ENCODE results near the gene MIGA2. TPM values are rescaled to one million over a fixed set of nuclear protein-coding genes. Genes with fewer than 3 reads are reported as not detected.

The MIGA2 gene
- total RNA-seq, 1 experiment from 2014 or later: 34.8 TPM

GRCh38 chr9:129104051-129104450 lies 67.6 kb downstream of the MIGA2 start:
- no peaks in the 10 kb centered on the region for H3K27me3 ChIP-seq (replicated peaks; ENCODE audit: control insufficient read depth, insufficient read depth, low read length)
- no TSS peak for BruUV-seq (replicated peaks)
- Mint-ChIP-seq H3K4me3 (ENCODE audit: unreplicated experiment) (no peak overlapping the region), H3K36me3 (ENCODE audit: insufficient read depth, unreplicated experiment) (peaks cover 9% of the 10 kb centered on the region), H3K27me3 (ENCODE audit: insufficient read depth, unreplicated experiment) (no peaks in the 10 kb centered on the region), H3K4me1 (ENCODE audit: low read depth, unreplicated experiment) (peaks cover 13% of the 10 kb centered on the region), H3K9me3 (ENCODE audit: unreplicated experiment) (no peaks in the 10 kb centered on the region), H3K27ac (ENCODE audit: unreplicated experiment) (no peak overlapping the region)
- DNase-seq: no peak
- ChIA-PET CTCF (no interaction called here), POLR2A (interaction anchor here (0.6 to 1.4 kb wide), 2 partner anchors 12 to 23 kb away, joined by 3 to 8 read pairs; partner anchors contain the start of gene DOLPP1)
- intact Hi-C loops (cut with micrococcal nuclease; ENCODE audit: unreplicated experiment): no loop called here
- no peaks in the 10 kb centered on the region for H3K9me3 ChIP-seq
- no peaks in the 10 kb centered on the region for H3K36me3 ChIP-seq (ENCODE audit: control insufficient read depth, insufficient read depth, low read length)
- no peak overlapping the region for H3K4me3 ChIP-seq (ENCODE audit: low read depth, low read length)
- TF ChIP-seq CTCF (IDR thresholded peaks at IDR 0.05; ENCODE audit: insufficient read depth in 1 of 2, low read depth in 1 of 2, low read length in 1 of 2, severe bottlenecking in 1 of 2, unreplicated experiment in 1 of 2): no peak
- H3K4me1 ChIP-seq: peaks cover 8% of the 10 kb centered on the region

GRCh38 chr9:129105857-129106694 lies 69.7 kb downstream of the MIGA2 start:
- no peaks in the 10 kb centered on the region for H3K27me3 ChIP-seq (replicated peaks; ENCODE audit: control insufficient read depth, insufficient read depth, low read length)
- H3K27me3 Mint-ChIP-seq (ENCODE audit: insufficient read depth, unreplicated experiment): no peaks in the 10 kb centered on the region
- TF ChIP-seq CTCF (IDR thresholded peaks at IDR 0.05; ENCODE audit: insufficient read depth in 1 of 2, low read depth in 1 of 2, low read length in 1 of 2, severe bottlenecking in 1 of 2, unreplicated experiment in 1 of 2): no peak
- CTCF ChIA-PET: no interaction called here
- H3K36me3 Mint-ChIP-seq (ENCODE audit: insufficient read depth, unreplicated experiment): peaks cover 21% of the 10 kb centered on the region
- intact Hi-C loops (cut with micrococcal nuclease; ENCODE audit: unreplicated experiment): no loop called here
- no peak overlapping the region for H3K27ac Mint-ChIP-seq (ENCODE audit: unreplicated experiment)
- no peaks in the 10 kb centered on the region for H3K36me3 ChIP-seq (ENCODE audit: control insufficient read depth, insufficient read depth, low read length)
- POLR2A ChIA-PET: no interaction called here
- no TSS peak for BruUV-seq (replicated peaks)
- no peaks in the 10 kb centered on the region for H3K9me3 ChIP-seq
- peaks cover 22% of the 10 kb centered on the region for H3K4me1 Mint-ChIP-seq (ENCODE audit: low read depth, unreplicated experiment)
- H3K4me3 Mint-ChIP-seq (ENCODE audit: unreplicated experiment): no peak overlapping the region
- DNase-seq: no peak
- no peak overlapping the region for H3K4me3 ChIP-seq (ENCODE audit: low read depth, low read length)
- peaks cover 12% of the 10 kb centered on the region for H3K4me1 ChIP-seq
- H3K9me3 Mint-ChIP-seq (ENCODE audit: unreplicated experiment): no peaks in the 10 kb centered on the region

- ChIA-PET CTCF (no interaction called here), POLR2A (interaction anchor here (0.6 kb wide), 2 partner anchors 21 to 872 kb away, joined by 6 to 15 read pairs; no protein-coding TSS in a partner anchor)
- H3K27me3 Mint-ChIP-seq (ENCODE audit: insufficient read depth, unreplicated experiment): no peaks in the 10 kb centered on the region
- H3K27ac Mint-ChIP-seq (ENCODE audit: unreplicated experiment): no peak overlapping the region
- H3K27me3 ChIP-seq (replicated peaks; ENCODE audit: control insufficient read depth, insufficient read depth, low read length): no peaks in the 10 kb centered on the region
- intact Hi-C loops (cut with micrococcal nuclease; ENCODE audit: unreplicated experiment): no loop called here
- H3K36me3 ChIP-seq (ENCODE audit: control insufficient read depth, insufficient read depth, low read length): no peaks in the 10 kb centered on the region
- no peak for DNase-seq
- no peaks in the 10 kb centered on the region for H3K9me3 Mint-ChIP-seq (ENCODE audit: unreplicated experiment)
- no TSS peak for BruUV-seq (replicated peaks)
- TF ChIP-seq CTCF (IDR thresholded peaks at IDR 0.05; ENCODE audit: insufficient read depth in 1 of 2, low read depth in 1 of 2, low read length in 1 of 2, severe bottlenecking in 1 of 2, unreplicated experiment in 1 of 2): no peak
- H3K4me1 ChIP-seq: peaks cover 12% of the 10 kb centered on the region
- no peaks in the 10 kb centered on the region for H3K9me3 ChIP-seq
- H3K4me3 ChIP-seq (ENCODE audit: low read depth, low read length): no peak overlapping the region
- H3K36me3 Mint-ChIP-seq (ENCODE audit: insufficient read depth, unreplicated experiment): peaks cover 21% of the 10 kb centered on the region
- H3K4me3 Mint-ChIP-seq (ENCODE audit: unreplicated experiment): no peak overlapping the region
- H3K4me1 Mint-ChIP-seq (ENCODE audit: low read depth, unreplicated experiment): peaks cover 22% of the 10 kb centered on the region
Observed at GRCh38 chr9:129107651-129108050, 71.2 kb downstream of the MIGA2 start.

All from Caco-2 (cell line).